GM12875 (cell line): ENCODE results near the gene USP2.

Experiments used
- H3K4me3 ChIP-seq: one replicate; pipeline ENCODE4 v1.5.1; 2011; ENCODE audit warnings: low read depth, low read length, control low read depth
- TF ChIP-seq, protein P1 (sequence below): IDR thresholded peaks from 2 replicates; pipeline ENCODE4 v1.5.1; 2011; ENCODE audit warnings: low read depth, mild to moderate bottlenecking, control low read depth, inconsistent platforms, low read length, moderate library complexity, borderline replicate concordance; ENCODE audit not compliant: insufficient read depth

Gene USP2

DNA sequence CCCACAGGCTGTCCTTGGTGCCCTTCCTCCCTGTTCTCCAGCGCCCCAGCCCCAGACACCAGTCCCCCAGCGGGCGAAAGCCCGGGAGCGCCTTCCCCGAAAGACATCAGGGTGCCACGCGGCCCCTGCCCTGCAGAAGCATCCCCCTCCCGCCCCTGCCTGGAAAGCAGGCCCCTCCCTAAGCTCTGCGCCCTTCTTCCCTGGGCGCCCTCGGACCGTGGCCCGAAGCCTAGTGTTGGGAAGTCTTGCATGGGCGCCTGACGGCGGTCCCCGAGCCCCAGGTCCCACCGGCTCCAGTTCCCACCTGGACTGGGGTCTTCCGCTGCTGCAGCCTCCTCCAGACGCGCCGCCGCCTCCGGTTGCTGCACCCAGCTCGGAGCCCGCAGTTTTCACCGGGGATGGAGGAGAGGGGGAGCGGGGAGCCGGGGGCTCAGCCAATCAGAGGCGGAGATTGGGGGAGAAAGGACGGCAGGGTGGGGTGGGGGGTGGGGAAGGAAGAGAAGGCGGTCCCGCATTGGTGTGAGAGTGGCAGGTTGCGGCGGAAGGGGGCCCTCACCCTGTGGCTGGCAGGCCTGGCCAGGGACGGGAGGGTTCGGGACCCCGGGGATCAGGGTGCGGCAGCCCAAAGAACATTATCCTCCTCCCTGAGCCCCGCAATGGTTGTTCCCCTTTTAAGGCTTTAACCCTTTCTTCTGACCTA lies 41.5 kb upstream of the USP2 start, which contains the start of gene THY1:
THY1 (minus strand) TSS at position 364 of the 700 bp plus-strand sequence. CDS start 2,267 bp downstream, outside the sequence.
- TF ChIP-seq, protein P1, sequence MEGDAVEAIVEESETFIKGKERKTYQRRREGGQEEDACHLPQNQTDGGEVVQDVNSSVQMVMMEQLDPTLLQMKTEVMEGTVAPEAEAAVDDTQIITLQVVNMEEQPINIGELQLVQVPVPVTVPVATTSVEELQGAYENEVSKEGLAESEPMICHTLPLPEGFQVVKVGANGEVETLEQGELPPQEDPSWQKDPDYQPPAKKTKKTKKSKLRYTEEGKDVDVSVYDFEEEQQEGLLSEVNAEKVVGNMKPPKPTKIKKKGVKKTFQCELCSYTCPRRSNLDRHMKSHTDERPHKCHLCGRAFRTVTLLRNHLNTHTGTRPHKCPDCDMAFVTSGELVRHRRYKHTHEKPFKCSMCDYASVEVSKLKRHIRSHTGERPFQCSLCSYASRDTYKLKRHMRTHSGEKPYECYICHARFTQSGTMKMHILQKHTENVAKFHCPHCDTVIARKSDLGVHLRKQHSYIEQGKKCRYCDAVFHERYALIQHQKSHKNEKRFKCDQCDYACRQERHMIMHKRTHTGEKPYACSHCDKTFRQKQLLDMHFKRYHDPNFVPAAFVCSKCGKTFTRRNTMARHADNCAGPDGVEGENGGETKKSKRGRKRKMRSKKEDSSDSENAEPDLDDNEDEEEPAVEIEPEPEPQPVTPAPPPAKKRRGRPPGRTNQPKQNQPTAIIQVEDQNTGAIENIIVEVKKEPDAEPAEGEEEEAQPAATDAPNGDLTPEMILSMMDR = no peak
- H3K4me3 ChIP-seq = peak within 1 kb of the TSS; percentile 35

- TF ChIP-seq, protein P1 = no peak
- peak overlapping the region; percentile 35 for H3K4me3 ChIP-seq
These were observed 40.7 kb upstream of the USP2 start for GRCh38 chr11:119421941-119422808.

GRCh38 chr11:119421351-119421750 lies 39.9 kb upstream of the USP2 start:
- TF ChIP-seq, protein P1 = no peak
- H3K4me3 ChIP-seq = no peak overlapping the region

DNA sequence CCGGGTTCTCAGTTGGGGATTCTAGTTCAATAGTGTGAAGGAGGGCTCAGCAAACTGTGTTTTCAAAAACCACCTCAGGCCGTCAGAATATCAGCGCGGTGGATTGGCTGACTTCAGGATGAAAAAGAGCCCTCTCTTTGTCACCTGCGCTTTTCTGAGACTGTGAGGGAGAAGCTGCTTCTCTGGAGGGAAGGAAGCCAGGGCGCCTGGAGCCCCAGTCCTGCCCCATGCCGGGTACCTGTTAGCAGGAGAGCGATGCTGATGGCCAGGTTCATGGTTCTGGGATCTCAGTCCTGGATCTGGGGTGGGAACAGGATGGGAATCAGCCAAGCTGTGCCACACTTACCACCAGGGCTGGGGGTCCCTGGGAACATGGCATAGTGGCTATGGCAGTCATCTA lies 39.1 kb upstream of the USP2 start:
- no peak overlapping the region for H3K4me3 ChIP-seq
- TF ChIP-seq, protein P1 = no peak

DNA sequence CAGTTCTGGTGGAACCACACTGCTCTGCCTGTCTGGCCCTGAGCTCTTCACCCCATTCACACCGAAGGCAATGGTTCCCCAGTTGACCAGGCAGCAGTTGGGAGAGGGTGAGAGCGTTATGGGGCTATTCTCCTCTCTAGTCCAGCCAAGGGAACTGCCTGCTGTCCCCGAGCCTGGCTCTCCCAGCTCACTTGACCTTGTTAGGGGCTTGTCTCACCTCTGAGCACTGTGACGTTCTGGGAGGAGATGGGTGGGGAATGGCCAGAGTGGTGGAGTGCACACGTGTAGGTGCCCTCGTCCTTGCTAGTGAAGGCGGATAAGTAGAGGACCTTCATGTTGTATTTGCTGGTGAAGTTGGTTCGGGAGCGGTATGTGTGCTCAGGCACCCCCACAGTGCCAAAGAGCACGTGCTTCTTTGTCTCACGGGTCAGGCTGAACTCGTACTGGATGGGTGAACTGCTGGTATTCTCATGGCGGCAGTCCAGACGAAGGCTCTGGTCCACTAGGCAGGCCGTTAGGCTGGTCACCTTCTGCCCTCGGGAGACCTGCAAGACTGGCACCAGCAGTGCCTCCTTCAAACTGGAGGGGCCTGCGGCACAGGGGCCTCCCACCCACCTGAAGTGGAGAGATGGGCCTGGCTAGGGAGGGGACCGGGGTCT lies 38.5 kb upstream of the USP2 start:
- TF ChIP-seq, protein P1 = no peak
- no peak overlapping the region for H3K4me3 ChIP-seq

GRCh38 chr11:119419246-119419645 lies 37.8 kb upstream of the USP2 start:
- H3K4me3 ChIP-seq = no peak overlapping the region
- TF ChIP-seq, protein P1 = no peak
